Right ventricle myocardium inferior (tissue), 1 donor: Measurements from ENCODE around the gene GDPD5. TPM values are rescaled to one million over a fixed set of nuclear protein-coding genes. Genes with fewer than 3 reads are reported as not detected.
A peak's percentile ranks its signal among the peaks of the same experiment; 100 is the strongest.

Experiments used
- ATAC-seq: fragments of 200-7000 bp; cut with Tn5 transposase; one replicate; pipeline ENCODE4 v1.9.1; 2020; ENCODE audit warnings: mild to moderate bottlenecking, moderate library complexity
- DNase-seq: peaks from one replicate; pipeline ENCODE4 v3.0.0; 2021; ENCODE audit errors: missing footprints
- intact Hi-C: fragments of 100-400 bp; cut with DNase I; formaldehyde crosslinking; loops from one replicate; pipeline ENCODE4 v1.11.0; 2022
- total RNA-seq: library from RNA; stranded (reverse); fragmentation: NEBNext Ultra II Directional; extraction: Animal tissue kit (Norgen Biotek cat#: 25700); gene quantifications from one replicate; pipeline ENCODE4 v1.2.1, GENCODE V29; 2021
- donor health status: DM: no; HTN: yes; CAD: no; lungs with severe emphysema.

GDPD5 gene
- total RNA-seq, 1 donor from 2014 or later: 7.7 TPM

GRCh38 chr11:75480185-75481175, 45.3 kb downstream of the GDPD5 start:
- no peak for ATAC-seq
- DNase-seq: no peak
- intact Hi-C loops: no loop called here

GRCh38 chr11:75479597-75480145, 46.1 kb downstream of the GDPD5 start:
- intact Hi-C loops: no loop called here
- DNase-seq (no peak), ATAC-seq (no peak)

DNA sequence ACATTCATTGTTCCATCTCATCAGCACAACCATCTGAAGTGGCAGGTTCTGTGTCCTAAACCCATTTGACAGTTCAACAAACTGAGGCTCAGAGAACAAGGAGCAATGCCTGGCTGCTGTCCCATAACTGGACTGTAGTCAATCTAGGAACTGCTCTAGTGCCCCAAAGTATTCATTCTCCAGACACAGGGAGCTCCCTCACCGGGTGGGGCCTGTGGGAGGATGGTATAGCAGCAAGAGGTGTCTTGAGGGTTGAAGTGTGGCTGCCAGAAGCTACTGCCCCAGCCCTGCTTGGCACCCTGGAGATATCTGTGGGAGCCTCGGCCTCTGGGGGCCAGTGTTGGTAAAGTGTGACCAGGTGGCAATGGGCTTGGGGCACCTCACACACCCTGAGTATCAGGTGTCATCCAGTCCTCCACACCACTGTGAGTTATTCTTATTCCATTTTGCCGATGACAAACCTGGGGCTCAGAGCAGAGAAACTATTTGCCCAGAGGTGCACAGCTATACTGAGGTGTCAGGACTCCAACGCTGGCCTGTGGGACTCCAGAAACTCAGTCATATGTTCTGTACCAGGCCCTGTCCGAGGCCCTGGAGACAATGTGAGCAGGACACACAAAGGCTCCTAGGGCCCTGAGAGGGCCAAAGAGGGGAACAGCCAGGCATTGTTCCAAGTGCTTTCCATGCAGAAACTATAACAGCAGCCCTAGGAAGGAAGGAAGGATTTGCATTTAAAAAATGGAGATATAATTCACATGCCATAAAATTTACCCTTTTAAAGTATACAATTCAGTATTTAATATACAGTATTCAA, 46.8 kb downstream of the GDPD5 start:
- intact Hi-C loops: no loop called here
- ATAC-seq (no peak), DNase-seq (no peak)

GRCh38 chr11:75477614-75477935, 48.2 kb downstream of the GDPD5 start:
- ATAC-seq: no peak
- intact Hi-C loops: loop anchor here (1.0 kb wide), 1 partner anchor 48 kb away; the partner anchor contains the start of gene GDPD5
- no peak for DNase-seq

DNA sequence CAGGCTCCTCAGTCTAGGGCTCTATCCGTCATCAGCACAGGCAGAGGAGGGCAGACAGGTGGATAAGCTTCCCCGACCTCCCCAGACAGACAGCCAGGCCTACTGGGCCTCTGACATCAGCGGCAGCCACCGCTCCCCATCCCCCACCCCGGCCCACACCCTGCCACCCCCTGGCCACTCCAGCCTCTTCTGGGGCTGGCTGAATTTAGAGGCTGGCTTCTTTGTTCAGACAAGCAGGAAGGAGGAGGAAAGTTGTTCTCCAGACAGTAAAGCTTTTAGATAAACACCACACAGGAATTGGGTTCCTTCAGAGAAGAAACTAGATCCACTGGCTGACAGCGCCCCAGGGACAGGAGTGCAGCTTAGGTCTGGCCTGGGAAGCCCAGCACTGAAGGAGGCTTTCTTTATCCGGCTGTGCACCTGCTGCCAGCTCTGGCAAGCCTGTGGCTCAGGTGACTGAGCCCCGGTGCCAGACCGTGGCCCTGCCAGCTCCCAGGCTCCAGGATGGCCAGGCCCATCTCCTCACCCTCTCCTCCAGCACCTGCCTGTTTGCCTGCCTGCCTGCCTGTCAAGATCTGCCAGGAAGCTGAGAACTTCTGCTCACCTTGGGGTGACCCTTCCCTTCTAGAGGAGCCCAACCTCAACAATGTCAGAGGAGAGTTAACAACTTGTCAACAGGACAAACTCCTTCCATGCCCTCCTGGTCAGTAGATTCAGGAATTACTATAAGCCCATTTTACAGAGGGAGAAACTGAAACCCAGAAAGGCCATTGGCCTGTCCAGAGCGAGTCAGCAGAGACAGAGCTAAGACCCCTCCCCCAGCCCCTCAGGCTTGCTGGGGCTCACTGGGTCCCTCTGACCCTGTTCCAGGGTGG, 48.8 kb downstream of the GDPD5 start:
- DNase-seq: no peak
- peak; percentile 61 for ATAC-seq
- intact Hi-C loops: loop anchor here (1.0 kb wide), 1 partner anchor 48 kb away; the partner anchor contains the start of gene GDPD5

- intact Hi-C loops: no loop called here
- ATAC-seq: peak; percentile 57
- no peak for DNase-seq
Measured at GRCh38 chr11:75475767-75476650, 49.7 kb downstream of the GDPD5 start.

DNA sequence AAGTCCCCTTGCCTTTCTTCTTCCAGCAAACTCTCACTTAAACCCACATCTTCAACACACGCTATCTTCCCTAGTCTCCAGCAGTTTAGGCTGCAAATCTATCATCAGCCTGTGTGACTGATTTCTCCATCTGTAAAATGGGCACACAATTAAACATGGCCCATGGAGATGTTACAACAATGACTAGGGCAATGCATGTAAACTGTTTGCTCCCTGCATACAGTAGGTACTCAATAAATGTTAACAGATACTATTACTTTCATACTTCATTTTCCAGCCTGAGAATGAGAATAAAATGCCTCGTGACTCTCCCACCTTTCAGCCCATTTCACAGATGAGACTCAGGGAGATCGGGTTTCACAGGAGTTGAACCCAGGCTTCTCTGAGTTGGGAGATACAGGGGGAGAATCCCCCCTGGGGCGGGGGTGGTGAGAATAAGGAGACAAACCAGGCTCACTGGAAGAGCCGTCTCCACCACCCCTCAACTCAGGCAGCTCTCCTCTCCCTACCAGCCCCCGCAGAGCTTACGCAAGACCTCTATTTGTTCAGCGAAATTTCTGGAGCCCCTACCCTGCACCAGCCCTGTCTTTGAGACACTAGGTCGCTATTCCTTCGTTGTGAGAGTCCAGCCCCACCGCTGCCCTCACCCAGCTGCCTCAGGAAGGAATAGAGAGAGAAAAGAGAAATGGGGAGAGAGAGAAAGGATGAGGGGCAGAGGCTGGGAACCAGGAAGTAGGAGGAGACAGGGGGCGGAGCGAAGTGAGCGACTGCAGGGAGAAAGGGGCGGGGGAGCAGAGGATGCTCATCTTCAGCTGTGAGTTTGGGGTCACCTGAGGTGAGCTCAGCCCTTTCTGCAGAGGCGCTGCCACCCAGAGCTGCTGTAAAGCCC, 50.6 kb downstream of the GDPD5 start:
- intact Hi-C loops: no loop called here
- DNase-seq: no peak
- ATAC-seq: peak; percentile 21

DNA sequence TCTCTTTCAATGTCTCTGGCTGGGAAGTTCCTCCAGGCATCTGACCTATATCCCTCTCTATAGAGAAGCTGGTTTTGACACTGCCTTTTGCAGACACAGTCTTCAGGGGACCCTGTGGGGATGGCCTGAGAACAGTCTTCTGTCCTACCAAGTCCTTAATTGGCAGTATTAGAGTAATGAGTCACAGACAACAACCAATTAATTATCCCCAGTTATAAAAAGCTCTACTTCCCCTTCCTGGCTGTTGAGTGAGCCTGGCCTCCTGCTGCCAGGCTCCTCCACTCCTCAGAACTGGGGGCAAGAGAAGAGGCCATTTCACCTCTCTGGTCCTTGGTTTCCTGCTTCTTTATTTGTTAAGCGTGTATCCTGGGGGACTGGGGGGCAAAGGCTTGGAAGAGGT, 51.5 kb downstream of the GDPD5 start:
- no peak for ATAC-seq
- intact Hi-C loops: no loop called here
- DNase-seq: no peak

- ATAC-seq (no peak), DNase-seq (no peak)
- intact Hi-C loops: no loop called here
Measured at GRCh38 chr11:75473684-75474083, 52.1 kb downstream of the GDPD5 start.

GRCh38 chr11:75472081-75472732, 53.5 kb downstream of the GDPD5 start:
- ATAC-seq (no peak), DNase-seq (no peak)
- intact Hi-C loops: no loop called here

- intact Hi-C loops: no loop called here
- ATAC-seq (no peak), DNase-seq (no peak)
Measured at GRCh38 chr11:75471176-75471973, 54.4 kb downstream of the GDPD5 start.

DNA sequence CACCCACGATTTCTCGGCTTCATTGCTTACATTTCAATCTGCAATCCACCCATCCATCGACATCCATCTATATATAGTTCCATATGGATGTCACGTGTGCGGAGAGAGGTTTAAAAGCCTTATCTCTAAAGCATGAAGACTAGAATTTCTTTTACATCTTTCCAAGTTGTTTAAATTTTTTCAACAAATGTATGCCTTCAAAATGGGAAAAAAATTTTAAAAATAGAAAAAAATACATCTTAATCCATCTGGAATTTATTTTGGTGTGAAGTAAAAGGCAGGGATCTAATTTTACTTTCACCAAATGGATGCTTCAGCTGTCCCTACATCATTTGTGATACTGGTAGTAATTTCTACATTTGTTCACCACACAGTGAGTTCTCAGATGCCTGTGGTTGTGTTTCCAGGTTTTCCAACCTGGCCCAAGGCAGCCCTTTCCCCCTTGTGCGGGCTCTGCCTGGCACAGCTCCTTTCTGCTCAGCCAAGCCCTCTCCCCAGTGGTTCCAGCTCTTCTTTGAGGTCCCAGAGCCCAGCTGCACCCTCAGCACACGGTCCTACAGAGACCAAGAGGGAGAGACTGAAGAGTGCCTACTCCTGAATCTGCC, 55.2 kb downstream of the GDPD5 start:
- ATAC-seq (no peak), DNase-seq (no peak)
- intact Hi-C loops: no loop called here

DNA sequence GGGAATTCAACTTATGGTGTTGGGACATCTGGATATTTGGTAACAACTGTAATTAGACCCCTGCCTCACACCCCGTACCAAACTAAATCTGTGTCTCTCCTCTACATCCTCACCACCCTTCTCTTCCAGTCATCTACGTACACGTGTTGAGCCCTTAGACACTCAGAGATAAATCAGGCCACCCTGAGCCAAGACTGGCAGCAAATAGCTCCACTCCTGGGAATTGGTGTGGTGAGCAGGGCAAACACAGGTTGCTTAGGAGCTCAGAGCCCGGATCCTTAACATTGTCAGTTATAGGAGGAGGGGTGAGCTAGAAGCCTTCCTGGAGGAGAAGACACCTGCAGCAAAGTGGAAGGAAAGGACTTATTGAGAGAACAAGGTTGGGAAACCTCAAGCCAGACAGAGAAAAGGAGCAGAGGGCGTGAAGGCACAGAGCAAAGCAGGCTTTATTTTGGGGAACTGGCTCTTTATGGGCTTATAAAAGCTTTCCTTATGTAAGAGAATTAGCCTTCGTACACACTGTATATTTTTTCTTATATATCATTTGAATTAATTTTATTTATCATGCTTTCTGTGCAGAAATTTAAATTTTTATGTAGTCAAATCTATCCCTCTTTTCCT, 55.8 kb downstream of the GDPD5 start:
- intact Hi-C loops: no loop called here
- ATAC-seq (peak; percentile 20), DNase-seq (no peak)

GRCh38 chr11:75468534-75469340, 57.0 kb downstream of the GDPD5 start:
- peak; percentile 56 for ATAC-seq
- intact Hi-C loops: no loop called here
- no peak for DNase-seq
